ENCODE results near the gene AHCYL1.

The AHCYL1 gene

DNA sequence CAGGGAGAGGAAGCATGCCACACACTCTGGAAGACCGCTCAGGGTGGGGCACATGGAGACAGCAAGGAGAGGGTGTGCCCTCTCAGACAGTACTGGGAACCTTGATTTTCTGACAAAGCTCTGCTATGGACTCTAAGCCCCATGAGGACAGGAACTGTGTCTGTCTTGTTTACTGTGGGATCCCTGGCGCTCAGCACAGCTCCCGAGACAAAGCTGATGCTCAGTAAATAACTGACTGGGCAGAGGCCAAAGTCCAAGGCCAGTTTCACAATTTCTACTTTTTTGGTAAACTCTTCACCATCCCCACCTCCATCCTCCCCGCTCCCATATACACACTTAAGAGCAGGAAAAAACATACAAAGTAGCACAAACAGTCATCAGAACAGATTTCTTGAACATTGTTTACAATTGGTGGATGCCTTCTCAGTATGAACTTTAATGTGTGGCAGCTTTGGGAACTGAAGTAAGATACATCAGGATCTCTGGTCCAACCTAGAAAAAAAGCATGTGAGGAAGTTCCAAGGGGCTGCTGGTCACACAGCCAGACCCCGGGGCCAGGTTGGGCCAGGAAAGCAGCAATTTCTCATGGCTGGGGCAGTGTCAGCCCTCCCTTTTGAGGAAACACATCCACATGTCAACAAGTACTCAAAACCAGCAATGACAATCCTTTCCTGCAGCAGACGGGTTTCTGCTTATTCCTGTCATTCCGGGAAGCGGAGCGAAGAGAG lies 5.6 kb upstream of the AHCYL1 start:
- Histone ChIP-seq H3K27me3 (ENCODE audit: control insufficient read depth, insufficient read depth, low read length) (no peaks in the 10 kb centered on the region), H3K9ac (no peak overlapping the region), H3K4me1 (peaks cover 7% of the 10 kb centered on the region), H3K4me2 (ENCODE audit: low read length) (no peak overlapping the region), H2AFZ (no peak overlapping the region), H3K9me3 (ENCODE audit: control insufficient read depth, low read length) (no peaks in the 10 kb centered on the region), H3K79me2 (no peaks in the 10 kb centered on the region), H3K4me3 (ENCODE audit: low read depth, low read length) (no peak overlapping the region), H3K27ac (no peak overlapping the region), H3K36me3 (ENCODE audit: control insufficient read depth, insufficient read depth, low read length) (no peaks in the 10 kb centered on the region)
- TF ChIP-seq, protein P1, sequence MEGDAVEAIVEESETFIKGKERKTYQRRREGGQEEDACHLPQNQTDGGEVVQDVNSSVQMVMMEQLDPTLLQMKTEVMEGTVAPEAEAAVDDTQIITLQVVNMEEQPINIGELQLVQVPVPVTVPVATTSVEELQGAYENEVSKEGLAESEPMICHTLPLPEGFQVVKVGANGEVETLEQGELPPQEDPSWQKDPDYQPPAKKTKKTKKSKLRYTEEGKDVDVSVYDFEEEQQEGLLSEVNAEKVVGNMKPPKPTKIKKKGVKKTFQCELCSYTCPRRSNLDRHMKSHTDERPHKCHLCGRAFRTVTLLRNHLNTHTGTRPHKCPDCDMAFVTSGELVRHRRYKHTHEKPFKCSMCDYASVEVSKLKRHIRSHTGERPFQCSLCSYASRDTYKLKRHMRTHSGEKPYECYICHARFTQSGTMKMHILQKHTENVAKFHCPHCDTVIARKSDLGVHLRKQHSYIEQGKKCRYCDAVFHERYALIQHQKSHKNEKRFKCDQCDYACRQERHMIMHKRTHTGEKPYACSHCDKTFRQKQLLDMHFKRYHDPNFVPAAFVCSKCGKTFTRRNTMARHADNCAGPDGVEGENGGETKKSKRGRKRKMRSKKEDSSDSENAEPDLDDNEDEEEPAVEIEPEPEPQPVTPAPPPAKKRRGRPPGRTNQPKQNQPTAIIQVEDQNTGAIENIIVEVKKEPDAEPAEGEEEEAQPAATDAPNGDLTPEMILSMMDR (IDR thresholded peaks at IDR 0.05) = no peak

DNA sequence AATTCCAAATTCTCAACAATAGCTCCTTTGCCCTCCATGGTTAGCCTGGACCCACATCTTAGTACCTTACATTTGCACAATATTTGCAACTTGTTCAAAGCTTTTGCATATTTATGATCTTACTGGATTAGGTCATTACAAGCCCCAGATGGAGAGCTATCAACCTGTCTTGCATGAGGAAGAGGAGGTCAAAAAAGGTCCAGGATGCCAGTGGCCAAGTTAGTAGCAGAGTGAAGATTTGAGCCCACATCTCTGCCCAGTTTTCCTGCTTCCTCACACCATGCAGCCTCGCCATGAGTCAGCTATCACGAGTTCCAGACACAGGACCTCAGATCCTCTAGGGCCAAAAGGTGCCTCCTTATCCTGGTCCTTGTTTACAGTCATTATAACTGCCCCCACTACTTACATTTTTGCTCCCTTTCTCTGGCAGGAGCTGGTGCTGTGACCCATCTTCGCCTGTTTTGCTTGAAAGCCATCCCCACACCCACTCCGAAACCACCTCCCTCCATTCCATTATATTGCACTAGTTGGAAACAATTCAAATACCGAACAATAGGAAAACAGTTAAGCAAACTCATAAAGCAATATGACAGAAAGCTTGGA lies 5.0 kb upstream of the AHCYL1 start:
- Histone ChIP-seq H3K36me3 (ENCODE audit: control insufficient read depth, insufficient read depth, low read length) (no peaks in the 10 kb centered on the region), H2AFZ (no peak overlapping the region), H3K27ac (no peak overlapping the region), H3K27me3 (ENCODE audit: control insufficient read depth, insufficient read depth, low read length) (no peaks in the 10 kb centered on the region), H3K9me3 (ENCODE audit: control insufficient read depth, low read length) (no peaks in the 10 kb centered on the region), H3K4me1 (peaks cover 9% of the 10 kb centered on the region), H3K79me2 (no peaks in the 10 kb centered on the region), H3K4me2 (ENCODE audit: low read length) (no peak overlapping the region), H3K4me3 (ENCODE audit: low read depth, low read length) (no peak overlapping the region), H3K9ac (no peak overlapping the region)
- TF ChIP-seq, protein P1 (IDR thresholded peaks at IDR 0.05) = no peak

DNA sequence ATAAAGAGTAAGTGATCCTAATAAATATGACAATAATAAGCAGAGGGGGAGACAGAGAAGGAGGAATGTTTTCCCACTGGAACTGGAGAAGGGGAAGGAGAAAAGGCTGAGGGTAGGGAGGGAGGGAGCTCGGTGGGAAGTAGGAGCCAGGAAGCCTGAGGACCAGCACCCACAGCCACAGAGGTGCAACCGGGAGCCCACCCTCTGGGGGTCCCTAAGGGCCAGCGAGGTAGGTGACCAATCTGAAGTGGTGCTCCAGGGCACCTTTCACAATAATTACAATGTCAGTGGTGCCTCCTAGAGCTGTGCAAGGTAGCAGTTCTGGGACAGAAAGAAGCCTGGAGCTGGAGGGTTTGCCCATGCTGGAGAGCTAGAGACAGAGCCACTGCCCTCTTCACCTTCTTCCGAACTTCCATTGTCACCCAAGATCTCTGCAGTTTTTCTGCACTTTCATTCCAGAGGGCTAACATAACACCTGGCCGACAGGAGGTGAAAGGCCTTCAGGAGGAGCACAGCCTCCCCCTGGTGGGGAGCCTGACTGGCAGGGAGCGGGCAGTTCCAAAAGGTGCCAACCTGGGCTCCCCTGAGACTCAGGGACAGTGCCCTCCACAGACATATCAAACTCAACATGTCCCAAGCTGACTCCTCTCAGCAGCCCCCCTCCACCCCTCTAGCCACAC lies 4.1 kb upstream of the AHCYL1 start:
- Histone ChIP-seq H3K9me3 (ENCODE audit: control insufficient read depth, low read length) (no peaks in the 10 kb centered on the region), H3K27ac (no peak overlapping the region), H3K4me3 (ENCODE audit: low read depth, low read length) (no peak overlapping the region), H3K4me1 (peaks cover 9% of the 10 kb centered on the region), H3K4me2 (ENCODE audit: low read length) (no peak overlapping the region), H3K27me3 (ENCODE audit: control insufficient read depth, insufficient read depth, low read length) (no peaks in the 10 kb centered on the region), H3K9ac (no peak overlapping the region), H2AFZ (peak overlapping the region; percentile 16), H3K36me3 (ENCODE audit: control insufficient read depth, insufficient read depth, low read length) (no peaks in the 10 kb centered on the region), H3K79me2 (peaks cover 3% of the 10 kb centered on the region)
- TF ChIP-seq, protein P1 (IDR thresholded peaks at IDR 0.05) = peak; percentile 61

DNA sequence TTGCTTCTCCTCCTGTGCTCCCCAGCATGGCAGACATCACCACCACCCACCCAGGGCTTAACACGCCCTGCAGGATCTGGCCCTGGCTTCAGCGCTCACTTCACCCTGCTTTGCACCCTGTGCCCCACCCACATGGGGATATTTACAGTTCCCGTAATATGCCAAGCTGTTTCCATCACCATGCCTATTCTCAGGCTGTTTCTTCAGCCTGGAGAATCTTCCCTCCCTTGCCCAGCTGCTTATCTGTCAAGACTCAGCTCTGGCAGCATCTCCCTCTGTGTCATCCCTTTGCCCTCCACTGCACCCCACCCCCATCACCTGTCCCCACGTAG lies 3.6 kb upstream of the AHCYL1 start:
- Histone ChIP-seq H3K27me3 (ENCODE audit: control insufficient read depth, insufficient read depth, low read length) (no peaks in the 10 kb centered on the region), H3K27ac (no peak overlapping the region), H3K9ac (no peak overlapping the region), H3K79me2 (peaks cover 8% of the 10 kb centered on the region), H3K4me3 (ENCODE audit: low read depth, low read length) (no peak overlapping the region), H2AFZ (no peak overlapping the region), H3K4me1 (peaks cover 9% of the 10 kb centered on the region), H3K9me3 (ENCODE audit: control insufficient read depth, low read length) (no peaks in the 10 kb centered on the region), H3K36me3 (ENCODE audit: control insufficient read depth, insufficient read depth, low read length) (no peaks in the 10 kb centered on the region), H3K4me2 (ENCODE audit: low read length) (no peak overlapping the region)
- TF ChIP-seq, protein P1 (IDR thresholded peaks at IDR 0.05) = no peak
